GM21528 (cell line): ENCODE results near the gene ARMC2.

Experiments used
- ATAC-seq: cut with Tn5 transposase; IDR thresholded peaks from one replicate; pipeline ENCODE4 v1.9.1; 2021; ENCODE audit warnings: mild to moderate bottlenecking, moderate library complexity; ENCODE audit not compliant: unreplicated experiment, low FRiP score

The ARMC2 gene

GRCh38 chr6:109009236-109009961 lies 161.2 kb downstream of the ARMC2 start:
- peak; percentile 84 for ATAC-seq

GRCh38 chr6:109009962-109010704 lies 161.9 kb downstream of the ARMC2 start:
- no peak for ATAC-seq

DNA sequence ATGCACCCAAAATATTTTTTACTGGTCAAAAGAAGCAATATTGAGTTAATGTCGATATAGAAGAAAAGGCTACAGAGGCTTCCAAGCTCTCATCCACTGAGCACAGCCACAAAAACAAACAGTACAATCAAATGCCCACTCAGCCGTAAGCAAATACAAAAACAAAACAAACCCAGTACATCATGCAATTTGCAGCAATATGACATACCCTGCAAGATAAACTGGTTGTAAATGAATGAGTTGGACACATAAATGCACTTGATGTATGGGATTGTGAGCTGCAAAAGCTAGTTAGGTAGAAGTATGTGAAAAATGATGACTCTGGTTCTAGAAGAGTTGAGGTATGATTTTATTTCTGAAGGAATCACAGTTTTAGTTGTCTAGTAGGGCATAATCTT lies 162.5 kb downstream of the ARMC2 start:
- ATAC-seq: no peak

DNA sequence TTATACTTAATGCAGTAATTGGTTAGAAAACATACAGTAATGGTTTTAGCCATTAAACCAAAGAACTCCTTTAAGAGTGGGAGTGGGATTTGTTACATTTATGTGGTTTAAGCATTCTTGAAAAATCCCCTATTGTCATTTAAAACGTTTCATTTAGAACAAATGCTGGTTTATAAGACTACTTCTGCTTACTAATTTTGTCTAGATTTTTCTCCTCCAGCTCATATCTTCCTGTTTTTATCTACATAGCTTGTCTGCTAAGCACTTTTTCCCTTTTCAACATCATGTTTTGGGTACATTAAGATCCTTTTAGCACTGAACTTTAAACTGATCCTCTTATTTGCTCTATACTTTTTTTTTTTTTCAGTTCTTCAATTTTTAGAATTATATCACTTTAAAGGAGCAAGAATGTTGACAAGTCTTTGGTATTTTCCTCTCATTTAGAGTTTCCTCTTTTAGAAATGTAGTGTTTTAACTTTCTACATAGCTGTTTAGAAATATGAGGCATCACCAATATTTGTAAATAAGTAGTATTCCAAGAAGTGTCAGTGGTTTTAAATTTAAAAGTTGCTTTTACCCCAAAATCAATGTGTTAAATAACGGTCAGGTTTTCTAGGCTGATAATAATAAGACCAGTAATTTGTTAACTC lies 165.6 kb downstream of the ARMC2 start:
- ATAC-seq: no peak

- ATAC-seq: no peak
These were observed 166.4 kb downstream of the ARMC2 start for GRCh38 chr6:109014606-109015005.

- no peak for ATAC-seq
These were observed 167.0 kb downstream of the ARMC2 start for GRCh38 chr6:109015176-109015575.

DNA sequence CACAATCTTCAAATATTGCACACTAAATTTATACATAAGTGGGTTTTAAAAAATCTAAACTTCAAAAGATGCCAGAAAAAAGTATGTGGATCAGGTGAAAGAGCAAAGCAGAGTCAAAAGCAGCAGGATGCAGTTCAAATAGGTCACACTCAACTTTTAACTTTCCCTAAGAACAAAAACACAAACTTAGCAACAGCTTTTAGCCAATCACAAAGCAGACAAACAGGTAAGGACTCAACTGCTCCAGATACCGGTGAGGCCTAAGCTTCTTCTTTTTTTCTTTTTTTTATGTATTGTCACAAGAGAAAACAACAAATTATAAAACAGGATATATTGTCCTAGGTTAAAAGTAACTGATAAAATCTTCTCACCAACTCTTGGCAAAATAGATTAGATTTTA lies 171.7 kb downstream of the ARMC2 start:
- no peak for ATAC-seq

- no peak for ATAC-seq
These were observed 173.6 kb downstream of the ARMC2 start for GRCh38 chr6:109021870-109022269.

DNA sequence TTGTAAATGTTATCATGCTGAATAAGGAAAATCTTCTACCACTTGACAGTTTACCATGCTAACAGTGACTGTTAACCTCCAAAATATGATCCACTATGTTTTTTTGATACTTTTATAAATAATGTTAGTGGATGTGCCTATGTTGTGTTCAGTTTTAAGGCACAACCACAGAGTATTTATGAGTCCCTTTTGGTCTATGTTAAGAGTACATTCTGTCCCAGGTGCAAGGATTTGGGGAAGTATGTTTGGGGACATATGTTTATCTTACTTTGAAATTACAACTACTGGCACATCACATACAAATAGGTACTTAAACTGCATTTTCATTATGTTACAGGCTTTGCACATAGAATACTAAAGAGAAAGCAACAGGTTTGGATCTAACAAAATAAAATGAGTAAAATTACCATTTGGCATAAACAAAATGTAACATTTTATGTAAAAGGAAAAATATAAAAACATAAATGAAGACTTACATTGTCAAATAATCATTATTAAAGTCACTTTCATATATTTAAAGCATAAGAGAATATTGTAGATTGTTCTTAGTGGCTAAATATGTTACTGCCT lies 175.2 kb downstream of the ARMC2 start:
- ATAC-seq: no peak
